GM12878 (cell line): ENCODE data around the gene LSP1. TPM values are rescaled to one million over a fixed set of nuclear protein-coding genes. Genes with fewer than 3 reads are reported as not detected.

Source experiments
- CREM ChIP-seq: IDR thresholded peaks from 2 replicates; pipeline ENCODE4 v1.6.1; 2014; ENCODE audit warnings: antibody characterized with exemption, low read depth
- DPF2 ChIP-seq: fragments of 450-650 bp; IDR thresholded peaks from 2 replicates; pipeline ENCODE4 v1.6.1; 2017; ENCODE audit warnings: mild to moderate bottlenecking
- MEF2B ChIP-seq: fragments of 450-650 bp; IDR thresholded peaks from 2 replicates; pipeline ENCODE4 v1.6.1; 2018; ENCODE audit warnings: mild to moderate bottlenecking, moderate library complexity; ENCODE audit not compliant: partially characterized antibody, poor library complexity, severe bottlenecking
- NBN ChIP-seq: fragments of 450-650 bp; IDR thresholded peaks from 2 replicates; pipeline ENCODE4 v1.6.1; 2016
- NRF1 ChIP-seq: conservative IDR thresholded peaks from 2 replicates; pipeline ENCODE4 v1.6.1; 2011; ENCODE audit warnings: mild to moderate bottlenecking, low read depth, low read length, improper control_type of control experiment
- PAX5 ChIP-seq: IDR thresholded peaks from 2 replicates; pipeline ENCODE4 v1.6.1; 2011; ENCODE audit warnings: low read depth, low read length, borderline replicate concordance
- PML ChIP-seq: IDR thresholded peaks from 2 replicates; pipeline ENCODE4 v1.6.1; 2012; ENCODE audit warnings: low read length, inconsistent platforms
- RAD51 ChIP-seq: fragments of 450-650 bp; IDR thresholded peaks from 2 replicates; pipeline ENCODE4 v1.6.1; 2016; ENCODE audit warnings: moderate library complexity, mild to moderate bottlenecking, inconsistent platforms
- SMAD5 ChIP-seq: IDR thresholded peaks from 2 replicates; pipeline ENCODE4 v1.6.1; 2016; ENCODE audit warnings: antibody characterized with exemption, low read depth
- SREBF1 ChIP-seq: IDR thresholded peaks from 2 replicates; pipeline ENCODE4 v1.6.1; 2012; ENCODE audit warnings: mild to moderate bottlenecking, low read length
- SRF ChIP-seq, 2 experiments: IDR thresholded peaks; 2 replicates each; pipeline ENCODE4 v1.6.1; 2011; ENCODE audit warnings: low read depth in 2 of 2, low read length in 2 of 2, mild to moderate bottlenecking in 1 of 2, moderate library complexity in 1 of 2
- STAT3 ChIP-seq: IDR thresholded peaks from 2 replicates; pipeline ENCODE4 v1.6.1; 2011; ENCODE audit warnings: low read depth, low read length, improper control_type of control experiment
- SUZ12 ChIP-seq: fragments of 200-600 bp; sonication (generic); IDR thresholded peaks from one replicate; pipeline ENCODE4 v1.6.1; 2018; ENCODE audit warnings: antibody characterized with exemption, mild to moderate bottlenecking; ENCODE audit not compliant: unreplicated experiment
- TARDBP ChIP-seq: IDR thresholded peaks from 2 replicates; pipeline ENCODE4 v1.6.1; 2016; ENCODE audit warnings: borderline replicate concordance
- USF1 ChIP-seq: IDR thresholded peaks from 2 replicates; pipeline ENCODE4 v1.6.1; 2011; ENCODE audit warnings: borderline replicate concordance, low read depth, mild to moderate bottlenecking, moderate library complexity, mixed read lengths, low read length; ENCODE audit not compliant: insufficient read depth; ENCODE audit errors: extremely low read length
- ZBED1 ChIP-seq: IDR thresholded peaks from 2 replicates; pipeline ENCODE4 v1.6.1; 2016; ENCODE audit warnings: borderline replicate concordance
- ZNF687 ChIP-seq: fragments of 450-650 bp; IDR thresholded peaks from 2 replicates; pipeline ENCODE4 v1.6.1; 2017; ENCODE audit warnings: mild to moderate bottlenecking, moderate library complexity
- polyA plus RNA-seq, 11 experiments: library from polyadenylated mRNA; depleted of rRNA in 4 of 11; unstranded in 6 of 11; stranded (reverse) in 5 of 11; fragments of >200 nt; fragmentation: Nextera tagmentation in 4 of 11; fragmentation: Illumina TruSeq in 1 of 11; extraction: Ambion mirVana in 4 of 11; extraction: Trizol in 1 of 11; gene quantifications; 1 replicate in 1 of 11; 2 replicates in 10 of 11; pipeline versions ENCODE4 v1.2.1 to v1.2.3, GENCODE V29; 2011 to 2016; ENCODE audit warnings: inconsistent platforms in 2 of 11, missing spikeins in 2 of 11, low read depth in 1 of 11
- total RNA-seq, 4 experiments: library from RNA; depleted of rRNA in 3 of 4; stranded (reverse); fragments of >200 nt in 3 of 4; fragmentation: Illumina TruSeq in 1 of 4; extraction: Trizol in 1 of 4; gene quantifications; 2 replicates each; pipeline versions ENCODE4 v1.2.1 to v1.2.3, GENCODE V29; 2013 to 2021
- TF ChIP-seq, protein P1 (sequence below): fragments of 450-650 bp; IDR thresholded peaks from 2 replicates; pipeline ENCODE4 v1.6.1; 2017; ENCODE audit warnings: mild to moderate bottlenecking, moderate library complexity
- TF ChIP-seq, protein P2 (sequence below): fragments of 450-650 bp; IDR thresholded peaks from 2 replicates; pipeline ENCODE4 v1.6.1; 2017; ENCODE audit warnings: antibody characterized with exemption, mild to moderate bottlenecking, moderate library complexity

The LSP1 gene
- total and polyA plus RNA-seq, 10 of the 15 experiments (the other 5 are each of a cell fraction or from before 2014, with no cell fraction given): 19.2 to 488 (median 369) TPM

DNA sequence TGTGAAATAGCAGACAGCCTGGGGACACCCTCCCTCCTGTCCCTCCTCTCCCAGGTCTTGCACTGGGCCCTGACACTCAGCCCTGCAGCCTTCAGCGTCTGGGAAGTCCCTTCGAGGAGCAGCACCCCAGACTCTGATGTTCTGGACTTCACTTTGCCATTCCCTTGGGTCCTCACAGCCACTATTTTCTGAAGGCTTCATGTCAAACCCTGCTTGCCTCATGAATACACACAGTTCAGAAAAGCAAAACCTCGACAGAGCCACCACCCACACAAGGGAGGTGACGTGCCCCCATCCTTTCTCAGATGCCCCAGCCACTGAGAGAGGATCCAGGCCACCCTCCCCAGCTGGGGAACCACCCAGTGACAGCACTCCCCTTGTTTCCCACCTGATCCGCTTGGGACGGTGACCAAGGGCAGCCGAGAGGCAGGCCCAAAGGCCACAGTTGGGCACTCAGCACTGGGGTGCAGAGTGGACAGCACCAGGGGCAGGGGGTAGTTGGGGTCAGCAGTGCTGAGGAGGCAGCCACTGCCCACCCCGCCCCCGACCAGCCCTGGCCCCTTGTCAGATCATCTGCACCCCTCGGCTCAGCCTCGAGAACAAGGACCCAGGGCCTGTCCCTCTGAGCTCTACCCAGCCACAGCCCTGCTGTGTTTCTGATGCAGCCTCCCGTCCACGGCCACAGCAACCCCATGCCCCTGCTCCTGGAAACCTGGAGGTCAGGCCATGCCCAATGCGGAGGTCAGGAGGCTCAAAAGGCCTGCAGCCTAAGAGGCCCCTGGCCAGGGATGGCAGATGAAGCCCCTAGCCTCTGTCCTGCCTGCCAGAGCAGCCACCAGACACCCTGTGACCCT, 63.5 kb downstream of the LSP1 start (continued):
- TF ChIP-seq, protein P1, sequence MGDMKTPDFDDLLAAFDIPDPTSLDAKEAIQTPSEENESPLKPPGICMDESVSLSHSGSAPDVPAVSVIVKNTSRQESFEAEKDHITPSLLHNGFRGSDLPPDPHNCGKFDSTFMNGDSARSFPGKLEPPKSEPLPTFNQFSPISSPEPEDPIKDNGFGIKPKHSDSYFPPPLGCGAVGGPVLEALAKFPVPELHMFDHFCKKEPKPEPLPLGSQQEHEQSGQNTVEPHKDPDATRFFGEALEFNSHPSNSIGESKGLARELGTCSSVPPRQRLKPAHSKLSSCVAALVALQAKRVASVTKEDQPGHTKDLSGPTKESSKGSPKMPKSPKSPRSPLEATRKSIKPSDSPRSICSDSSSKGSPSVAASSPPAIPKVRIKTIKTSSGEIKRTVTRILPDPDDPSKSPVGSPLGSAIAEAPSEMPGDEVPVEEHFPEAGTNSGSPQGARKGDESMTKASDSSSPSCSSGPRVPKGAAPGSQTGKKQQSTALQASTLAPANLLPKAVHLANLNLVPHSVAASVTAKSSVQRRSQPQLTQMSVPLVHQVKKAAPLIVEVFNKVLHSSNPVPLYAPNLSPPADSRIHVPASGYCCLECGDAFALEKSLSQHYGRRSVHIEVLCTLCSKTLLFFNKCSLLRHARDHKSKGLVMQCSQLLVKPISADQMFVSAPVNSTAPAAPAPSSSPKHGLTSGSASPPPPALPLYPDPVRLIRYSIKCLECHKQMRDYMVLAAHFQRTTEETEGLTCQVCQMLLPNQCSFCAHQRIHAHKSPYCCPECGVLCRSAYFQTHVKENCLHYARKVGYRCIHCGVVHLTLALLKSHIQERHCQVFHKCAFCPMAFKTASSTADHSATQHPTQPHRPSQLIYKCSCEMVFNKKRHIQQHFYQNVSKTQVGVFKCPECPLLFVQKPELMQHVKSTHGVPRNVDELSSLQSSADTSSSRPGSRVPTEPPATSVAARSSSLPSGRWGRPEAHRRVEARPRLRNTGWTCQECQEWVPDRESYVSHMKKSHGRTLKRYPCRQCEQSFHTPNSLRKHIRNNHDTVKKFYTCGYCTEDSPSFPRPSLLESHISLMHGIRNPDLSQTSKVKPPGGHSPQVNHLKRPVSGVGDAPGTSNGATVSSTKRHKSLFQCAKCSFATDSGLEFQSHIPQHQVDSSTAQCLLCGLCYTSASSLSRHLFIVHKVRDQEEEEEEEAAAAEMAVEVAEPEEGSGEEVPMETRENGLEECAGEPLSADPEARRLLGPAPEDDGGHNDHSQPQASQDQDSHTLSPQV: no peak
- TF ChIP-seq SUZ12 (no peak), SMAD5 (no peak), SREBF1 (no peak), SRF (IDR thresholded peaks at IDR 0.05; ENCODE audit: low read depth in 2 of 2, low read length in 2 of 2) (no peak), NRF1 (no peak), RAD51 (no peak), ZBED1 (no peak; the same call in 1 of the 2 replicates), CREM (no peak), PML (no peak), PAX5 (peak; percentile 16; the same call in 1 of the 2 replicates), USF1 (no peak), NBN (no peak), DPF2 (0 out of 2 replicates have a peak, but pooled peaks have one; percentile 34), ZNF687 (no peak), MEF2B (peak; percentile 86), STAT3 (no peak), TARDBP (peak; percentile 85)
- TF ChIP-seq, protein P2, sequence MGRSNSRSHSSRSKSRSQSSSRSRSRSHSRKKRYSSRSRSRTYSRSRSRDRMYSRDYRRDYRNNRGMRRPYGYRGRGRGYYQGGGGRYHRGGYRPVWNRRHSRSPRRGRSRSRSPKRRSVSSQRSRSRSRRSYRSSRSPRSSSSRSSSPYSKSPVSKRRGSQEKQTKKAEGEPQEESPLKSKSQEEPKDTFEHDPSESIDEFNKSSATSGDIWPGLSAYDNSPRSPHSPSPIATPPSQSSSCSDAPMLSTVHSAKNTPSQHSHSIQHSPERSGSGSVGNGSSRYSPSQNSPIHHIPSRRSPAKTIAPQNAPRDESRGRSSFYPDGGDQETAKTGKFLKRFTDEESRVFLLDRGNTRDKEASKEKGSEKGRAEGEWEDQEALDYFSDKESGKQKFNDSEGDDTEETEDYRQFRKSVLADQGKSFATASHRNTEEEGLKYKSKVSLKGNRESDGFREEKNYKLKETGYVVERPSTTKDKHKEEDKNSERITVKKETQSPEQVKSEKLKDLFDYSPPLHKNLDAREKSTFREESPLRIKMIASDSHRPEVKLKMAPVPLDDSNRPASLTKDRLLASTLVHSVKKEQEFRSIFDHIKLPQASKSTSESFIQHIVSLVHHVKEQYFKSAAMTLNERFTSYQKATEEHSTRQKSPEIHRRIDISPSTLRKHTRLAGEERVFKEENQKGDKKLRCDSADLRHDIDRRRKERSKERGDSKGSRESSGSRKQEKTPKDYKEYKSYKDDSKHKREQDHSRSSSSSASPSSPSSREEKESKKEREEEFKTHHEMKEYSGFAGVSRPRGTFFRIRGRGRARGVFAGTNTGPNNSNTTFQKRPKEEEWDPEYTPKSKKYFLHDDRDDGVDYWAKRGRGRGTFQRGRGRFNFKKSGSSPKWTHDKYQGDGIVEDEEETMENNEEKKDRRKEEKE: no peak
